ENCODE measurements around the gene C17orf113.
A peak's percentile ranks its signal among the peaks of the same experiment; 100 is the strongest.
"Not testable (repeated sequence)": the region's sequence is repeated elsewhere in the genome, so short reads cannot be mapped to it uniquely, and the experiment has no call there.

C17orf113 gene

DNA sequence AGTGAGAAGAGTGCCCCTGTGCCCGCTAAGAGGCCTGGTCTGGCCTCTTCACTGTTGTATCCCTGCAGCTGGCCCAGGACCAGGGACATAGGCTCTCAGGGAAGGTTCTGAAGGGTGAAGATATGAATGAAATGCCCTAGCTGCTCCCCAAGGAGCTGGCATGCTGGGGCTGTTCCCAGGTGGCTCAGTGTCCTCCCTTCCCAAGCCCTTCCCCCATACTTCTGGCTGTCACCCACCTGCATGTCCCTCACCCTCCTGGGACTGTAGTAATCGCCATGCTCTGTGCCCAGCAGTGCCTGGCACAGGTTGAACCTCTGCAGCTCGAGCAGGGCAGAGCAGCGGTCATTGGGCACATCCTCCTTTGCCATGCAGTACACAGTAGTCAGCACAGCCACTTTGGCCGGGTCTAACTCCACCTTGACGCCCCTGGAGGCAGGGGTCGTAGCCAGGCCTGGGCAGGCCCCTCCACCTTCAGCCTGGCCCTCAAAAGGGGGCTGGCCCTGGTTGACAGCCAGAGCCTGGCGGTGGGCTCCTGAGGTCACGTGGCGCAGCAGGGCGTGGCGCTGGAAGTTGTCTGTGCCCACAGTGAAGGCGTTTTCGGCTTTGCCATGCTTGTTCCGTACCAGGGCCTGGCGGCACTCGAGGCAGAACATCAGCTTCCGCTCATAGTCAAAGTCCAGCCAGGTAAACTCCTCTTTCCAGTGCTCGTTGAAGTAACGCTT, 7.6 kb downstream of the C17orf113 start:
- DNase-seq (ENCODE audit: low spot score), result no peak

DNA sequence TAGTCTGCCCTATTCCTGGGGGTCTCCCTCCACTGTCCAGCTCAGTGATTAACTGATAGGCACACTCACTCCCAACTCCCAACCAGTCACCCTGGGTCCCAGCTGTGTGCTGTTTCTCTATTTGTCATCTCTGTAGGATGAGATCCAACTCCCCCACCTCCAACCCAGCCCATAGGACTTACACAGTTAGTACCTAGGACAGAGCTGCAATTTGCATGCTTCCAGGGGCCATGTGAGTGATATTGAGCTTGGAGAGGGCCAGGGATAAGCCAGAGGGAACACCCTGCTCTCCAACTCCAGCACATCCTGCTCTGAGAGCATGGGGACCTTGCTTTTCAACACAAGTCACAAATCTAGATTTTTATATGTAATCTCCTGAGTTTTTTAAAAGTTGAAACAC, 8.8 kb downstream of the C17orf113 start:
- no peak for DNase-seq (ENCODE audit: low spot score)

DNA sequence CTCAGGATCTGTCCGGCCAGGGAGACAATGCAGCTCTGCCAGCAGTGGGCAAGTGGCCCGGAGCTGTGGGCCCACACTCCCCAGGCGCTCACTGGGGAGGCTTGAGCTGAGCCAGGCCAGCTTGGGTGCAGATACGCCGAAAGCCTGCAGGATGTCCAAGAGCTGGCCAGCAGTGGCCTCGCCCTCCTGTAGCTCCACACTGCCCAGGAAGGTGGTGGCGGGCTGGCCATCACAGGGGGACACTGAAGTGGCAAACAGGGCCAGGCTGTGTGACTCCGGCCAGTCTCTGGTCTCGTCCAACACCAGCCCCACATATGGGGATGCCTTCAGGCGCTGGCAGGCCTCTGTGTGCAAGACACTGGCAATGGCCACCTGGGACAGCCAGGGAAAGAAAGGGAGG, 9.6 kb downstream of the C17orf113 start:
- no peak for DNase-seq (ENCODE audit: low spot score)

DNA sequence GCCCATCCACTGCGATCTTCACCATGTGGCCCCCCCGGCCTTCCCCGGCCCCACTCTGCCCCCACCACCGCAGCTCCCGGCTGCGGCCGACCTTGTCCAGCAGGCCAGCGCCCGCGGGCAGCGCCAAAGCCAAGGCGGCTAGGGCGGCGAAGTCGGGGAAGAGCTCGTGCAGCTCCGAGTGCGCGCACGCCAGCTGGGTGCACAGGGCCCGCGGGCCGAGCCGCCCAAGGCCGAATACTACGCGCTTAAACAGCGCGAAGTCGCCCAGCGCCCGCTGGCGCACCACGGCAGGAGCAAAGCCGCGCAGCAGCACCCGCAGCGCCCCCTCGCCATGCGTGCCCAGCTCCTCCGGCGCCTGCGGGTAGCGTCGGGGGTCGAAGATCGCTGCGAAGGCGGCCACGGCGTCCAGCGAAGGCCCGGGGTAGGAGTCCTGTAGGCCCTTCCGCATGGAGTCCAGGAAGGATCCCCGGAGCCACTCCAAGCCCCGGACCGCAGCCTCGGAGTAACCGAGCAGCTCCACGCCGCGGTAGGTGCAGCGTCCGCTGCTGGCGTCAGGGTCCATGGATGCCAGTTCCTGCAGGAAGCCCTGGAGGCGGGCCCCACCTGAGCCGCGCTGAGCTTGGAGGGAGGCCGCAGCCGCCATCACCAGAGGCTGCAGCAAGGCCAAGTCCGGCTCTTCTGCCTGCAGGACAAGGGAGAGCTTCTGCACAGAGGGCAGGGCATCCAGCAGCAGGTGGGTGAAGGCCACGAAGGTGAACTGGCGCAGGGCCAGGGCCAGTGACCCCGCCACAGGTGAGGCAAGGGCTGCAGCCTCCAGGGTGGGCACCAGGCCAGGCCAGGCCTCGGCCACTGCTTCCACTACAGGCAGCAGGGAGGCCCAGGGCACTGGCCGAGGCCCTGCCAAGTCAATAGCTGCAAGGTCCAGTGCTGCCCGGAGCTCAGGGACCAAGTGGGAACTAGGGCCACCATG, 10.3 kb downstream of the C17orf113 start:
- DNase-seq (ENCODE audit: low spot score), result no peak

DNA sequence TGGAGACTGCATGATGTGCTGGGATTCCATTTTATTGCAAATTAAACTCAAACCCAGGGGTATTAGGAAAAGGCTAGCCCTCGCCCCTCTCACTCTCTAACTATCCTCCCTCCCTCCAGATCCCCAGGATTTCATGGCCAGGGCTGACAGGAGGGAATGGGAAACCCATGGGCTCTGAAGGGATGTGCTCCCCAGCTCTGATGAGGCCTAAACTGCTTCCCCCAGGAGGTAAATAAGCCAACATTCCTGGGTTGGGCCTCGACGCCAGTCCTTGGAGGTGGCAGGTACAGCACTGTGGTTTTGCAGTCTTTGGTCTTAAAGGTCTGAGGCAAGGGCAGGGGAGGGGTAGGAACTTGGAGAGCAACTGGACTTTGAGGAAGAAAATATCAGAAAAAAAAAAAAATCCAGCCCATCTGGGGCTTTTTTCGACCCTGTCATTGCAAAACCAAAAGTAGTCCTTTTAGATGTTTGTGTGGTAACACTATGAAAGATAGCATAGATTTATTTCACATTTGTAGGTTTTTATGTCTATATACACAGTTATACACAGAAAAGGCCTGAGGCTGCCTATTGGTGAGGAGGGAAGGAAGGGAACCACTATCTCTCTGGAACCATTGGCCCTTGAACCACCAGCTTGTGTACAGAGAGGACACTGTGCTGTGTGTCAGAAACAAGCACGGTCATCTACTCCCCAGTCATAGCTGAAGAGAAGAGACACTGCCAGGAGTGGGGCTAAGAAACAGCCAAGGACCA, 12.0 kb downstream of the C17orf113 start:
- DNase-seq (ENCODE audit: low spot score), result no peak

DNA sequence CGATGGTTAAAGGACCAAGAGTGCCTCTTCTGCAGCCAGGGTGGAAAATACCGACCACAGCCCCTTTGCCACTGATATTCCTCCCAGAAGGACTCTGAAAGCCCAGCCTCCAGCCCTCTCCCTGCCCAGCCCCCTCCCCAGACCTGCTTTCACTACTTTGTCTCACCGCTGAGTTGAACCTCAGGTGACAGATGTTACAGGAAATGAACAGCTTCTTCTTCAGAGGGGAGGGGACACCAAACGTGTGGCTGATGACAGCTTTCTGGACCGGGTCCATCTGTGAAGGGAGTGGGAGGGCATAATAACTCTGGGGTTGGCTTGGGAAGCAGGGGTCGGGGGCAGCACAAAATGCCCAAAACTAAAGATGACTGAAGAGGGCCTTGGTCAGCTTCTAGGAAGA, 16.3 kb downstream of the C17orf113 start:
- no peak for DNase-seq (ENCODE audit: low spot score)

DNA sequence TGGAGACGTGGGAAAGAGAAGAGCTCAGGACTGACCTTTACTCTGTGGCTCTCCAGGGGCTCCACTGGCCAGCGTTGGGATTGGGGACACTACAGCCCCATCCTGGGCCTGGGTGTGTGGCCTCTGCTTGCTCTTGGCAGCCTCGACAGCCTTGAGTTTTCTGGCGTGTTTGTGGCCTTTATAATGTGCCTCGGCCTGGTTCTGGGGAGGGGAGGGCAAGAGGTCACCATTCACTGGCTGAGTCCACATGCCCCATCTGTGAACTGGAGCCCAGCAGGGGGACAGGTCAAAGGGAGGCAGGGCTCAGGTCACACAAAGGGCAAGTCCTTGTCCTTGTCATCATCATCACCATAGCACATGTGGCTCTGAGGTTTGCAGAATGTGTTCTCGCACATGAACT, 18.8 kb downstream of the C17orf113 start:
- DNase-seq (ENCODE audit: low spot score), result no peak

DNA sequence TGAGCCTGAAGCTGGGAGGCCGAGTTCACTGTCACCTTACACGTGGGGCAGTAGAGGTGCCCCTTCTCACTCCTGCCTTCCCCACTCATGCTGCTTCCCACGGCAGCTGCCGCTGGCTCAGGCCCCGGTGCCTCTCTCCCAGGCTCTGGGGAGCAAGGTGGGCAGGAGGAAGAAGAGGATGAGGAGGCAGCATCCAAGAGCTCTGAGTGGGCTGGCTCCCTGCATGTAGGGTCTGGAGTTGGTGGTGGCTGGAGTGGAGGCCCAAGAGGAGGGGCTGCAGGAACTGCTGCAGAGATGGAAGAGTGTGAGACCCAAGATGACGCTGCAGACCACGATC, 21.6 kb downstream of the C17orf113 start:
- no peak for DNase-seq (ENCODE audit: low spot score)

DNA sequence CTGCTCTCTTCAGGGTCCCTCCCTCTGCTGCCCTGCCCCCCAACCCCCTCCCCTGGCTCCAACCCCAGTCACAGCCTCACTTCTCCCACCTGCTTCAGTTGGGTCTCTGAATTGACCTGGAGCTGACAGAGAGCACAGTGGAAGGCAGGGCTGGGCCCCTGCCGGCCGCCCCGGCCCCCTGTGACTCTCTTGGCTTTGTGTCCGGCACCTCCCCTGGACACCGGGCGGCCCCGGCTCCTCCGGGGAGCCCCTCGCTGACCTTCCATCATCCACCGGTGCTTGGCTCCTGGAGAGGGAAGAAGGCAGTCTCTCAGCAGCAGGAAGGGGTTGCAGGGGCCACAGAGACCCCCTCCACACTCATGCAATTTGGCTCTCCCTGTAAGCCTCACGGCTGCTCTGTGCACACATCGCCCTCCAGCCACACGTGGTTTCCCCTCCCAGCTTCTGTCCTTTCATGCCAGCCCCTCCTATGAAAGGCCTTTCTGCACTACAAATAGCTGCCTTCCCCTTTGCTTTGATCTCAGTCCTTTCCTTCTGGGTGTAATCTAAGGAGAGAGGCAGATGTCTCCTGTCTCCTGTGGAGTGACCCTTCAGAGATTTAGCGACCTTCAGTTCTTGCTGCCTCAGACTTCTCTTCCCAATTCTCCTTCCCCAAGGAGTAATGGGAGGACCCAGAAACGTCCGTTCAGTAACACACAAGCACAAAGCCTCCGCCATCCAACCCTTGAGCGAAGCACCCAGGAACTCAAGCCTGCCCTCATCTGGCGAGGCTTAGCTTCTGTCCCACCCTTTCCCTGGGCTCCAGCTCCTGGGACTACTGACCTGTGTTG, 22.2 kb downstream of the C17orf113 start:
- DNase-seq (ENCODE audit: low spot score), result no peak

DNA sequence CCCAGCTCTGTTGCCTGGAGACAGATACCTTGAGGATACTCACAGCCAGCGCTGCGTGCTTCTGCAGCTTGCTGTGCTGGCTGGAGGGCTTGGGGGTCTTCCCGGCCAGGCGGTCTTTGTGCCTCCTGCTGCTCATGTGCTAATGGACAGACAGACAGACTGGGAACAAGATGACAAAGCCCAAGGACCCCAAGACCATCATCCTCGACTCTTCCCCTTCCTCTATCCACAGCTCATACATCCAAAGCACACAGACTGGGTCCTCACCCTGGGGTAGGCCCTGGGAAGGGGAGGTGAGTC, 22.9 kb downstream of the C17orf113 start:
- DNase-seq (ENCODE audit: low spot score), result no peak

DNA sequence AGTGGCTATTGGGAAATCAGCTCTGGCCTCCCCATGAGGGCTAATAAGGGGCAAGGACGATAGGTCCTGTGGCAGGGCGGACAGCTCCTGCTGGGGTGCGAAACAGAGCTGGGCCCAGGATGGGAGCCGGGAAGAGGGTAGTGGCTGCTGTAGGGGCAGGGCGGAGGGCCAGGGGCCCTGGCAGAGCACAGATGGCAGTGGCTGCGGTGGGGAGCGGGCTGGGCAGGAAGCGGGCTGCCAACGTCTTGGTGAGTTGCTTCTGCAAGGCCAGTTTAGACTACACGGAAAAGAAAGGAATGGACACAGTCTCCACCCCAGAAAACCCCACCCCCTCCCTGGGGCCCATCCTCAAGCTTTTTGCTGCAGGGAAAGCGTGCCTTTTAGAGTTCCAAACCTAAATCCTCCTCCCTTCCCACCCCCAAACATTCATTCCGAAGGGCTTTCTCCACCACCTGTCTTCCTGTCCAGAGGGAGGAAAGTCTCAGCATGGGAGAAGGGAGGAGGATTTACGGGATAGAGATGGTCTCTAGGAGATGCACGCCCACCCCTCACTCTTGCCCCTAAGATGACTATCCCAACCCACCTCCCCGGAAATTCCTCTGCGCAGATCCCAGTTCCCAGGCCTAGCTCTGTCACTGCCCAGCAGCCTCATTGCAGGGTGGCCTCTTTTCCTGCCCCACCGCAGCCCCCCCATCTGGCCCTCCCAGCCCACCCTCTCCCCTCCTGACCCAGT, 23.4 kb downstream of the C17orf113 start:
- no peak for DNase-seq (ENCODE audit: low spot score)

DNA sequence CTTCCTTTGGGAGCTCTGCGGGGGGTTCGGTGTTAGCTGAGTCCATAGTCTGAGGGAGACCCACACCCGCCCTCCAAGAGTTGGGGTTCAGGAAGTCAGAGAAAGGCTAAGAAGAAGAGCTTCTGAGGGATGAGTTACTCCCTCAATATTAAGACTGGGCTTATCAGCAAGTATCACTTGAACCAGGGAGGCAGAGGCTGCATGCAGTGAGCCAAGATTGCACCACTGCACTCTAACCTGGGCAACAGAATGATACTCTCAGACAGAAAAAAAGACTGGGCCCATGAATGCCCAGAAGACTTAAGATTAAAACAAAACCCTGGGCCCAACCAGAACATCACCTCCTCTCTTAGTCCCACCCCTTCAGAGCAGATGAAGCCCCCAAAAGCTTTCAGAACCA, 24.5 kb downstream of the C17orf113 start:
- DNase-seq (ENCODE audit: low spot score), result no peak

DNA sequence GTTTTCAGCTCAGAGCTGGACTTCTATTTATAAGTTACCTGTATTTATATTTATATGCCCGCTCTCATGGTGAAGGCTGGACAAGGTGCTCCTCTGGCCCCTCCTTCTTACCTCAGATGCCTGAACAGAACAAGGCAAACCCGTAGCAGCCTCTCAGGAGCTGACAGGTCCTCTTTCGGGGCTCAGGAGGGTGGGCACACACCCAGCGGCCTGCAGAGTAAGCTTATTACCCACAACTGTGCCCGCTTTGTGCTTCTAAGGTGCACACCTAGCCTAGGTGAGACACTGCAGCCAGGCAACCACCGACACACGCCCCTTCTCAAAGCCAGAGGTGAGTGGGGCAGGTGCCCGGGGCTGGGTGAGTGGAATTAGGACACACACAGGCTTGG, 25.2 kb downstream of the C17orf113 start:
- DNase-seq (ENCODE audit: low spot score), result no peak

DNA sequence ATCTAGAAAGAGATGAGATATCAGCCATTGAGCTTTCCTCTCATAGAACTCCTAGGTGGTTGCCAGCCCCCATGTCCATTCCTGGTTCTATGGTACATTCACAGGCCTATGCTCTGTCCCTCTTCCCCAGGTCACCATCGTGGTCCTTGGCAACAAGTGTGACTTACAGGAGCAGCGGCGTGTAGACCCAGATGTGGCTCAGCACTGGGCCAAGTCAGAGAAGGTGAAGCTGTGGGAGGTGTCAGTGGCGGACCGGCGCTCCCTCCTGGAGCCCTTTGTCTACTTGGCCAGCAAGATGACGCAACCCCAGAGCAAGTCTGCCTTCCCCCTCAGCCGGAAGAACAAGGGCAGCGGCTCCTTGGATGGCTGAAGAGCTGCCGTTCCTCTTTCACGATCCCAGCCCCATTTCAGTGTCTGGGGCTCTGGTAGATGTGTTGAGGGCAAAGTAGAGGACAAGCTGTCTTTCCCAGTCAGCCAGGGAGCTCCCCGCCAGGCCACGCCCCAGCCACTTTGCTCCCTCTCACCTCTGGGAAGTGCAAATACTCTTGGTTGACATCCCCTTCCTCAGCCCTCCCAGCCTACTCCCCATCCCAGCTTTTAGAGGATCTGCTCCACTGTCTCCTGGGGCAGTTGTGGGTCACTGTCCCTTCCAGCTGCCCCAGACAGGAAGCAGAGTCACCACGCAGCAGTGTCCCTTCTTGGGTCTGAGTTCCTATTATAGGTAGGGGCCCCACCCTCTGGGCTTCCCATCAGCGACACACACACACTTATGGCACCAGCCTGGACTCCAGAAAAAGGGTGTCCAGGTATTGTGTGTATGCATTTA, 26.7 kb downstream of the C17orf113 start:
- DNase-seq (ENCODE audit: low spot score), result no peak

DNA sequence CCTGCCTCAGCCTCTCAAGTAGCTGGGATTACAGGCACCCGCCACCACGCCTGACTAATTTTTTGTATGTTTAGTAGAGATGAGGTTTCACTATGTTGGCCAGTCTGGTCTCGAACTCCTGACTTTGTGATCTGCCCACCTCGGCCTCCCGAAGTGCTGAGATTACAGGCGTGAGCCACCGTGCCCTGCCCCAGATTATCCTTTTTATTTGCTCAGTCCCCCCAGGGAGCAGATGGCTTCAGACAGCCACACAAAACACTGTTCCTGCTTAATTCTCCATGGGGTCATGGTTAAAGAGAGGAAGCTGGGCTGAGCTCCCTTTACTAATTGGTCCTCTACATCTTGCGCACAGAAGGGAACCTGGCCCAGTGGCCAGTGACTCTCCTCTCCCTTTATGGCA, 29.6 kb downstream of the C17orf113 start:
- DNase-seq (ENCODE audit: low spot score), result not testable (repeated sequence)

DNA sequence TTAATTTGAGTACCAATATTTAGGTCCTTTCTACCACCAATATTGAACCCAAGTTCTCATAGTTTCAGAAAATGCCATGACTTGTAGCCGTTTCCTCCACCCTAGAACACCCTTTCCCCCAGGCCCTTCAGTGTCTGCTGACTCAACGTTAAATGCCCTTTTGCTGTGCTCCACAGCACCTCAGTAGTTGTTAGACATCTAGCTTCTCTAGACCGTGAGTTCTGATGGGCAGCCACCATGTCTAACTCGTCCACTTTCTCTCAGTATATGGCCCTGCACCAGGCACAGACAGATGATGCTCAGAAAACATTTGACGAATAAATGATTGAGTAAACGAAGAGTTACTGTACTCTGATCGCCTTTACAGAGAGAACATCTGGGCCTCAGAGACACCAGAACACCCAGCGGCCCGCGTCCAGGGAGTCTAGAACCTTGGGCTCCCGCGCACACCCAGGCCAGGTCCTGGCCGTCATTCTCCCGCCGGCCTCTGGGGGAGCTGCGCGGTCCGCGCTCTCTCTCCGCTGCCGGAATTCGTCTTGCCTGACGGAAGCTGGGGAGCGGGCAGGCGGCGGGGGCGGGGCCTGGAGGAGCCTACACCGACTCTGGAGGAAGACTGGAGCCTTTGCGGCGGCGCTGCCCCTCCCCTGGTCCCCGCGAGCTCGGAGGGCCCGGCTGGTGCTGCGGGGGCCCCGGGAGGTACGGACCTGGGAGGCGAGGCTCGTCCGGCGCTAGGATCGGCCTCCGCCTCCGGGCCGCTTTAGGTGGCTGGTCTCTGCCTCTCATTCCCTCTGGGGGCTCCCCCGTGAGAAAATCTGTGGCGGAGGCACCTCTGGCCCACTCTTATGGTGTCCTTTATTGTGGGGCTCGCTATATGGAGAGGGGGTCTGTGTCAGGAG, 30.6 kb downstream of the C17orf113 start, which contains the start of gene NKIRAS2:
NKIRAS2 (plus strand) TSS at position 582 of the 896 bp plus-strand sequence. CDS start 1,488 bp downstream, outside the sequence.
- DNase-seq (ENCODE audit: low spot score), result peak; percentile 90

DNA sequence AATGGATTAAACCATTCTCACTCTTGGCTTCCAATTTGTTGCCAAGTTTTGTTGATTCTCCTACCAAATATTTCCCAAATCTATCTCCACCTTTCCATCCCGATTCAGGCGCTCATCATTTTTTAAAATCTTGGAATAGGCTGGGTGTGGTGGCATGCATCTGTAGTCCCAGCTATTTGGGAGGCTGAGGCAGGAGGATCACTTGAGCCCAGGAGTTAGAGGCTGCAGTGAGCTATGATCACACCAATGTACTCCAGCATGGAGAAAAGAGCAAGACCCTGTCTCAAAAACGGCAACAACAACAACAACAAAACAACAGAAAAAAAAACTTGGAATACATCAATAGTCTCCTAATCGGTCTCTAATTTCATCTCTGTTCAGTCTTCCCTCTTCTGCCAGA, 31.4 kb downstream of the C17orf113 start:
- DNase-seq (ENCODE audit: low spot score), result no peak

DNA sequence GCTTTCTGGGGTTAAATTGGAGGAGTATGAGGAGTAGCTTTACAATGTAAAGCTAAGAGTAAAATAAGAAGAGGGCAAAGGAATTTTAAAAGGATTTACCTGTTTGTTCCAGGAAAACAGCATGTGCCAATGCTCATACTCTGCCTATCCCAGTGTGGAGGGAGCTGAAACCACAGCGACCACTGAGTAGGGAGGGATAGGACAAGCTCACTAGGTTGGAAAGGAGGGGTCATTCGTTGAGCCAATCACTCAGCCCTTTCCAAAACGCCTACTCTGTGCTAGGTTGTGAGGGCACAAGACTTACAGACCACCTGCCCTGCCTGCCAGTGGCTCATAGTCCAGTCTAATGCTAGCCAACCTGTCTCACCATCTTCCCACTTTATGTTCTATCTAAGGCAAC, 32.1 kb downstream of the C17orf113 start:
- no peak for DNase-seq (ENCODE audit: low spot score)

DNA sequence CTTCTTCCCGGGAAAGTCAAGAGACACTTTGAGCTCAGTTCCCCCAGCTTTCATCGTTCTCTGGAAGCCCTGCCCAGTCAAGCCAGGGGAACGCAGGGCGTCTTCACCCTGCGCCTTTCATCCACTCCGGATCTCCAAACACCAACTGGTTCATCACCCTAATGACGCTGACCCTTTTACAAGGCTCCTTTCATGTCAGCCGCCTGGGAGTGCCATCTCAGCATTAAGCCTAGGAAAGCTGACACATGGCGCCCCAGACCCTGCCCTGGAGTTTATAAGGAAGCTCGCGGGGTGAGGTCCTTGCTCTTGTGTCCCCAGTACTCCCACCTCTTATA, 32.6 kb downstream of the C17orf113 start:
- DNase-seq (ENCODE audit: low spot score), result no peak
